ENCODE results near the gene LRPPRC.

LRPPRC gene

GRCh38 chr2:43882312-43882711 lies 113.5 kb downstream of the LRPPRC start:
- no peak for TF ChIP-seq POLR2AphosphoS5 (IDR thresholded peaks at IDR 0.05; ENCODE audit: low read depth, low read length)
- no peak for TF ChIP-seq FOXP2 (optimal IDR thresholded peaks at IDR 0.05; ENCODE audit: borderline replicate concordance, extremely low read depth, extremely low read length, insufficient read depth)
- no peak for TF ChIP-seq SIN3A (IDR thresholded peaks at IDR 0.05; ENCODE audit: borderline replicate concordance, insufficient read depth, low read length)
- TF ChIP-seq, protein P1, sequence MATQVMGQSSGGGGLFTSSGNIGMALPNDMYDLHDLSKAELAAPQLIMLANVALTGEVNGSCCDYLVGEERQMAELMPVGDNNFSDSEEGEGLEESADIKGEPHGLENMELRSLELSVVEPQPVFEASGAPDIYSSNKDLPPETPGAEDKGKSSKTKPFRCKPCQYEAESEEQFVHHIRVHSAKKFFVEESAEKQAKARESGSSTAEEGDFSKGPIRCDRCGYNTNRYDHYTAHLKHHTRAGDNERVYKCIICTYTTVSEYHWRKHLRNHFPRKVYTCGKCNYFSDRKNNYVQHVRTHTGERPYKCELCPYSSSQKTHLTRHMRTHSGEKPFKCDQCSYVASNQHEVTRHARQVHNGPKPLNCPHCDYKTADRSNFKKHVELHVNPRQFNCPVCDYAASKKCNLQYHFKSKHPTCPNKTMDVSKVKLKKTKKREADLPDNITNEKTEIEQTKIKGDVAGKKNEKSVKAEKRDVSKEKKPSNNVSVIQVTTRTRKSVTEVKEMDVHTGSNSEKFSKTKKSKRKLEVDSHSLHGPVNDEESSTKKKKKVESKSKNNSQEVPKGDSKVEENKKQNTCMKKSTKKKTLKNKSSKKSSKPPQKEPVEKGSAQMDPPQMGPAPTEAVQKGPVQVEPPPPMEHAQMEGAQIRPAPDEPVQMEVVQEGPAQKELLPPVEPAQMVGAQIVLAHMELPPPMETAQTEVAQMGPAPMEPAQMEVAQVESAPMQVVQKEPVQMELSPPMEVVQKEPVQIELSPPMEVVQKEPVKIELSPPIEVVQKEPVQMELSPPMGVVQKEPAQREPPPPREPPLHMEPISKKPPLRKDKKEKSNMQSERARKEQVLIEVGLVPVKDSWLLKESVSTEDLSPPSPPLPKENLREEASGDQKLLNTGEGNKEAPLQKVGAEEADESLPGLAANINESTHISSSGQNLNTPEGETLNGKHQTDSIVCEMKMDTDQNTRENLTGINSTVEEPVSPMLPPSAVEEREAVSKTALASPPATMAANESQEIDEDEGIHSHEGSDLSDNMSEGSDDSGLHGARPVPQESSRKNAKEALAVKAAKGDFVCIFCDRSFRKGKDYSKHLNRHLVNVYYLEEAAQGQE (IDR thresholded peaks at IDR 0.05; ENCODE audit: insufficient read depth in 1 of 2, low read depth in 2 of 2, low read length in 2 of 2) = no peak
- no peak for TF ChIP-seq TAF1 (IDR thresholded peaks at IDR 0.05; ENCODE audit: borderline replicate concordance, insufficient read depth, low read length)

- TF ChIP-seq FOXP2 (optimal IDR thresholded peaks at IDR 0.05; ENCODE audit: borderline replicate concordance, extremely low read depth, extremely low read length, insufficient read depth) (no peak), POLR2AphosphoS5 (IDR thresholded peaks at IDR 0.05; ENCODE audit: low read depth, low read length) (no peak), TAF1 (IDR thresholded peaks at IDR 0.05; ENCODE audit: borderline replicate concordance, insufficient read depth, low read length) (no peak), SIN3A (IDR thresholded peaks at IDR 0.05; ENCODE audit: borderline replicate concordance, insufficient read depth, low read length) (no peak)
- TF ChIP-seq, protein P1 (IDR thresholded peaks at IDR 0.05; ENCODE audit: insufficient read depth in 1 of 2, low read depth in 2 of 2, low read length in 2 of 2) = no peak
Measured at GRCh38 chr2:43880952-43881351, 114.8 kb downstream of the LRPPRC start.

DNA sequence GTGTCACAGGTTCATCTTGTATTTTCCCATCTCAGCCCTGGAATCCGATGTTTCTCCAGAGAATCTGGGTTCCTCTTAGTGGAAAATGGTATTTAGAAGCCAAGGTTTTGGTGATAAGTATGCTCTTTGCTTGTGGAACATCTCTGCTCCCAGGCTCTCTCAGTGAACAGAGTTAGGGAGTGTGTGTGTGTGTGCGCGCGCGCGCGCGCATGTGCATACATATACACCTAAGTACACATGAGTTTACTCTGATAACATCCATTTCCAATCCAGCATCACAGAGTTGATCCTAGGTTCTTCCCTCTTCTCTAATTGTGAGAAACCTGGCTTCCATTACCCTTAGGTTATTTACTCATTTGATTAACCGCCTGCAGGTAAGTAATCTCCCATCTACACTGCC lies 115.3 kb downstream of the LRPPRC start:
- TF ChIP-seq SIN3A (IDR thresholded peaks at IDR 0.05; ENCODE audit: borderline replicate concordance, insufficient read depth, low read length) = no peak
- TF ChIP-seq POLR2AphosphoS5 (IDR thresholded peaks at IDR 0.05; ENCODE audit: low read depth, low read length) = no peak
- TF ChIP-seq, protein P1 (IDR thresholded peaks at IDR 0.05; ENCODE audit: insufficient read depth in 1 of 2, low read depth in 2 of 2, low read length in 2 of 2) = no peak
- no peak for TF ChIP-seq FOXP2 (optimal IDR thresholded peaks at IDR 0.05; ENCODE audit: borderline replicate concordance, extremely low read depth, extremely low read length, insufficient read depth)
- no peak for TF ChIP-seq TAF1 (IDR thresholded peaks at IDR 0.05; ENCODE audit: borderline replicate concordance, insufficient read depth, low read length)

DNA sequence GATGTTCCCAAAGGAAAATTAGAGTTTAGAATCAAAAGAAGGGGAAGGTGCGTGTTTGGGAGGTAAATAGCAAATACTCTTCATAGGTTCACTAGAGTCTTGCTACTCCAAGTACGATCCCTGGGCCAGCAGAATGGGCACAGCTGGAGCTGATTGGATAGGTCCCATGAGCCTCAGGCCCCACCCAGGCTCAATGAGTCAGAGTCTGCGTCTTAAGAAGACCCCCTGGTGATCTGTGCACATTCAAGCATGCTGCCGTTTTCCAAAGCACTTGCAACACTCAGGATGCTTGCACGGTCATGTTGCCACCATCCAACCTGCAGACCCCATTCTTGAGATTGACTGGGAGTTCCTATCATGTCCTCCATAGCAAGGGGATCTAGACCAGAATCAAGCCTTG lies 116.5 kb downstream of the LRPPRC start:
- TF ChIP-seq SIN3A (IDR thresholded peaks at IDR 0.05; ENCODE audit: borderline replicate concordance, insufficient read depth, low read length) = no peak
- no peak for TF ChIP-seq POLR2AphosphoS5 (IDR thresholded peaks at IDR 0.05; ENCODE audit: low read depth, low read length)
- TF ChIP-seq TAF1 (IDR thresholded peaks at IDR 0.05; ENCODE audit: borderline replicate concordance, insufficient read depth, low read length) = no peak
- no peak for TF ChIP-seq FOXP2 (optimal IDR thresholded peaks at IDR 0.05; ENCODE audit: borderline replicate concordance, extremely low read depth, extremely low read length, insufficient read depth)
- TF ChIP-seq, protein P1 (IDR thresholded peaks at IDR 0.05; ENCODE audit: insufficient read depth in 1 of 2, low read depth in 2 of 2, low read length in 2 of 2) = no peak

Measured in PFSK-1 (cell line).